ENCODE data around the gene MAN1A1. TPM values are rescaled to one million over a fixed set of nuclear protein-coding genes. Genes with fewer than 3 reads are reported as not detected.

Gene MAN1A1
- total RNA-seq, 1 donor from 2014 or later: 19.7 TPM

DNA sequence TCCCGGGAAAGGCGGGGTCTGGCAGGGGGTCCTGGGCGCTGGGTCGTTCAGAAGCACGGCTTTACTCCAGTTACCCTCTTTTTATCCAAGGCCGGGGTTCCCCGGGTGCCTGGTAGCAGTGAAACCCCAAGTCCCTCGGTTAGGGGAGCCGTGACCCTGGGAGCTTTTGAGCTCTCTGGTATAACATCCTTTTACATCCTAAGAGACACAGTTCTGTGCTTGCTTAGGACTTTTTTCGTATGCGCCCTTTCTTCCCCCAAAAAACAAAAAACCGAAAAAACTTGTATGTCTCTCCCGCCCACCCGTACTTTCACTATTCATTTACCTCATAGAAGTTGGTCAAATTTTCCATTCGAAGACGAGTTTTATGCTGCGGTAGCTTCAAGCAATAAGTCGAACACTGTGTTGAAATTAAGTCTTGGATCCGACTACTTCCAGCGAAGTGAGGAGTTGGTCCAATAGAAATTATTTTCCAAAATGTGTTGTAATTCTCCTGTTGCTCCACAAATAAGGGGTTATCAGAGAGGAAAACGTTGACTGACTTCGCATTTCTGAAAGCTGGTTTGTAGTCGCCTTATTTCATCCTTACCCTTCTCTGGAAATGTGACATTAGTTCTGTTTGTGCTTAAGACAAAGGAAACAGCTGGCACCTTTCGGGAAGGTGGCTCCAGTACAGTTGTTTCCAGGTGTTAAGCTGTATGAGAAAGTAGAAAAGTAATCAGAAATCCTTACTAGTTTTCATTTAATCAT is 816 bp upstream of the MAN1A1 start:
- no peak for DNase-seq
- TF ChIP-seq, protein P1, sequence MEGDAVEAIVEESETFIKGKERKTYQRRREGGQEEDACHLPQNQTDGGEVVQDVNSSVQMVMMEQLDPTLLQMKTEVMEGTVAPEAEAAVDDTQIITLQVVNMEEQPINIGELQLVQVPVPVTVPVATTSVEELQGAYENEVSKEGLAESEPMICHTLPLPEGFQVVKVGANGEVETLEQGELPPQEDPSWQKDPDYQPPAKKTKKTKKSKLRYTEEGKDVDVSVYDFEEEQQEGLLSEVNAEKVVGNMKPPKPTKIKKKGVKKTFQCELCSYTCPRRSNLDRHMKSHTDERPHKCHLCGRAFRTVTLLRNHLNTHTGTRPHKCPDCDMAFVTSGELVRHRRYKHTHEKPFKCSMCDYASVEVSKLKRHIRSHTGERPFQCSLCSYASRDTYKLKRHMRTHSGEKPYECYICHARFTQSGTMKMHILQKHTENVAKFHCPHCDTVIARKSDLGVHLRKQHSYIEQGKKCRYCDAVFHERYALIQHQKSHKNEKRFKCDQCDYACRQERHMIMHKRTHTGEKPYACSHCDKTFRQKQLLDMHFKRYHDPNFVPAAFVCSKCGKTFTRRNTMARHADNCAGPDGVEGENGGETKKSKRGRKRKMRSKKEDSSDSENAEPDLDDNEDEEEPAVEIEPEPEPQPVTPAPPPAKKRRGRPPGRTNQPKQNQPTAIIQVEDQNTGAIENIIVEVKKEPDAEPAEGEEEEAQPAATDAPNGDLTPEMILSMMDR (IDR thresholded peaks at IDR 0.05; ENCODE audit: borderline replicate concordance): no peak
- no peaks in the 10 kb centered on the region for H3K9me3 ChIP-seq (replicated peaks)
- peak overlapping the region; percentile 96 for H3K27ac ChIP-seq (replicated peaks)
- peak overlapping the region; percentile 94 for H3K4me3 ChIP-seq
- no peaks in the 10 kb centered on the region for H3K27me3 ChIP-seq (ENCODE audit: low read depth)
- H3K4me1 ChIP-seq: peaks cover 63% of the 10 kb centered on the region
- intact Hi-C loops (cut with micrococcal nuclease): no loop called here
- H3K36me3 ChIP-seq: no peaks in the 10 kb centered on the region

DNA sequence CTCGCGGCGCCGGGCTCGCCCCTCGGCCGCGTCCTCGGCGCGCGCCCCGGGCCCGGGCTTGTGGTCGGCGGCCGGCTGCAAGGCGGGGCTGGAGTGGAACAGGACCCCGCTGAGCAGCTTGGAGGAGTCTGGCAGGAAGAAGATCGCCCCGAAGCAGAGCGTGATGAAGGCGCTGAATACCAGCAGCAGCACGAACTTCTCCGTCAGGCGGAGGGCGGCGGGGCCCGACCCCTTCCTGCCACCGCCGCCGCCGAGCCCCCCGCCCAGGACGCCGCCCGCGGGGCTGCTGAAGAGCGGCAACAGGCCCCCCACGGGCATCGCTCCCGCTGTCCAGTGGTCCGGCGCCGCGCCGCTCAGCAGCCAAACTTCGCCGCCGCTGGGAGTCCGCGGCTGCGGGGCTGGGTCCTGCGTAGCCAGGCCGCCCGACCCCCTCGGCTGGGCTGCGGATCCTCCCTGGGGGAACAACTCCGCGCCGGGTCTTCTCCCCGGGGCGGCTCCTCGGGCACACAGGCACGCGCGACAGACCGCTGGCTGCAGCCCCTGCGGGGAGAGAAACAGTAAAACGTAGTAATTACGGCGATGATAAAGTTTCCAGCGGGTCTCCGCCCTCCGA is 707 bp downstream of the MAN1A1 start:
- peak; percentile 24 for DNase-seq
- peaks cover 74% of the 10 kb centered on the region for H3K4me1 ChIP-seq
- TF ChIP-seq, protein P1 (IDR thresholded peaks at IDR 0.05; ENCODE audit: borderline replicate concordance): no peak
- intact Hi-C loops (cut with micrococcal nuclease): loop anchor here (10.0 kb wide), 1 partner anchor 204 kb away; no protein-coding TSS in a partner anchor
- no peaks in the 10 kb centered on the region for H3K27me3 ChIP-seq (ENCODE audit: low read depth)
- H3K9me3 ChIP-seq (replicated peaks): no peaks in the 10 kb centered on the region
- peak overlapping the region; percentile 94 for H3K4me3 ChIP-seq
- peak overlapping the region; percentile 96 for H3K27ac ChIP-seq (replicated peaks)
- H3K36me3 ChIP-seq: no peaks in the 10 kb centered on the region

DNA sequence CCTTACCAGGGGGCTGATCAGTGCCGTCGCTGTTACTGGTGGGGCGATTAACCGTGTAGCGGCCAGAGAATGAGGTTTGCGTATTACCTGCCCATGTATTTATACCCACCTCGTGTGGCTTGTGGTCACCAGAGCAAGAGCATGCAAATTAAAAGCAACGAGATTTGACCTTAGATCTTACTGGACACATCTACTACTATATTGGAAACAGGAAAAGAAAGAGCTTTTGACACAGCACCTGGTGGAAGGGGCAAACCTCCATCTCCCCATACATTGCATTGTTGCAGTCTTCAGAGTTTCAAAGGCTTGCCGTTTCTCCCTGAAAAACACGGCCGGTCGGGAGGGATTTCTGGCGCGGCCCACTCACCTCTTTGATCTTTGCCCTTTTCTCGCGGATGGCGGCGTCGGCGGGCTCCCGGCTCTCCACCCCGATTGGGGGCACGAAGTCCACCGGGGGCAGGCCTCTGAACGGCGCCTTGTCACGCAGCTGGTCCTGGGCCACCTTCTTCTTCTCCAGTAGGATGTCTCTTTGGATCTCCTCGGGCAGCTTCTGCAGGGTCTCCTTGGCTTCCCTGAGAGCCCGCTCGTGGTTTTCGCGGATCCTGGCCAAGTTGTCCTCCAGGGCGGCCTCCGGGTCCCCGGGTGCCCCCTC is 1.3 kb downstream of the MAN1A1 start:
- Histone ChIP-seq H3K27me3 (ENCODE audit: low read depth) (no peaks in the 10 kb centered on the region), H3K27ac (replicated peaks) (peak overlapping the region; percentile 96), H3K9me3 (replicated peaks) (no peaks in the 10 kb centered on the region), H3K4me1 (peaks cover 76% of the 10 kb centered on the region), H3K36me3 (no peaks in the 10 kb centered on the region), H3K4me3 (peak overlapping the region; percentile 94)
- intact Hi-C loops (cut with micrococcal nuclease): loop anchor here (10.0 kb wide), 1 partner anchor 203 kb away; no protein-coding TSS in a partner anchor
- peak; percentile 23 for DNase-seq
- TF ChIP-seq, protein P1 (IDR thresholded peaks at IDR 0.05; ENCODE audit: borderline replicate concordance): no peak

DNA sequence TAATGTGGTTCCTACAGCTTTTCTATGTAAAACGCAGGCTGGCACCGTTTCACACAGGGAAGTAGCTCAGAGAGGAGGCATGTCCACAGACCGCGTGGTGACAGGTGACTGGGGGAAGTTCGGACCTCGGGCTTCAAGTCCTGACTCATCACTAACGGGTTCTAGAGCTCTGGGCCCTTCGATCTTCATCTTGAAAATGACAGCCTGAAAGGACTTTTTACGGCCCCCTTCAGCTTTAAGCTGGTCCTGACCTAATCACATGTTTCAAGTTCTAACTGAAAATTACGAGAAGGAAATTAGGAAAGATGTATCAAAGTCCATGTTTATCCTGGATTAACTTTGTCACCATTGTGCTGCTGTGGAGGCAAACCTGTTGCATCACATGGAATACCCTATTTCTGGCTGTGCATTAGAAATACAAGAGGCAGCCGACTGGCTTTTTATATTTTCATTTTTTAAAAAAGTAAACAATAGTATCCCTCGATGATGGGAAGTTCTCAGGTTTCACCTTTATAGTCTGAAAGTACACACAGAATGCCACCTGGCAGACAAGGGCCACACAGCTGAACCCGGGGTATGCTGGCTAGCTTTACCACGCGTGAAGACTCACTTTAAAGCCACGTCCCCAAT is 2.0 kb downstream of the MAN1A1 start:
- Histone ChIP-seq H3K36me3 (no peaks in the 10 kb centered on the region), H3K4me1 (peaks cover 77% of the 10 kb centered on the region), H3K4me3 (peak overlapping the region; percentile 94), H3K9me3 (replicated peaks) (no peaks in the 10 kb centered on the region), H3K27ac (replicated peaks) (peak overlapping the region; percentile 96), H3K27me3 (ENCODE audit: low read depth) (no peaks in the 10 kb centered on the region)
- peak; percentile 21 for DNase-seq
- intact Hi-C loops (cut with micrococcal nuclease): loop anchor here (10.0 kb wide), 1 partner anchor 203 kb away; no protein-coding TSS in a partner anchor
- TF ChIP-seq, protein P1 (IDR thresholded peaks at IDR 0.05; ENCODE audit: borderline replicate concordance): no peak

DNA sequence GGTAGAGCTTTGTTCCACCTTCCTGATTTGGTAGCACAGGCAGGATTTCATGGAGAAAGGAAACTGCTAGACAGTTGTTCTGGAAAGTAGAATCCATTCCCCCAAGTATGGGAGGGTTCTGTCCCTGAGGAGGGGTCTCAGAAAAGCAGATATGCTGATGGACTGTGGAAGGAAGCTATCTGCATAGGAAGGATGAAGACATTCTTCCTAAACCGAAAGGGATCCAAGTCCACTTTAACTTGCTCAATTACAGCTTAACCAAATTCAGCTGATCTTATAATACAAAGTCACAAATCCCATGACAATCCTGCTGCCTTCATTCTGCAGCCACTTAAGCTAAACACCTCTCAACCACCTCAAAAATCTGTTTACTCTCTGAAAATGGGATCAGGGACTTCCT is 2.6 kb downstream of the MAN1A1 start:
- Histone ChIP-seq H3K27ac (replicated peaks) (peak overlapping the region; percentile 96), H3K36me3 (no peaks in the 10 kb centered on the region), H3K9me3 (replicated peaks) (no peaks in the 10 kb centered on the region), H3K4me3 (peak overlapping the region; percentile 94), H3K4me1 (peaks cover 82% of the 10 kb centered on the region), H3K27me3 (ENCODE audit: low read depth) (no peaks in the 10 kb centered on the region)
- TF ChIP-seq, protein P1 (IDR thresholded peaks at IDR 0.05; ENCODE audit: borderline replicate concordance): no peak
- no peak for DNase-seq
- intact Hi-C loops (cut with micrococcal nuclease): loop anchor here (10.0 kb wide), 1 partner anchor 202 kb away; no protein-coding TSS in a partner anchor

All from left ventricle myocardium inferior (tissue), 1 donor.